DMS153 treated with DMSO at 0.1 percent for 48 hours (cell line): ENCODE results near the gene KIF24.
"Not testable (repeated sequence)": the region's sequence is repeated elsewhere in the genome, so short reads cannot be mapped to it uniquely, and the experiment has no call there.

Experiments used
- DNase-seq: peaks from one replicate; lab custom pipeline; 2025; ENCODE audit not compliant: unreplicated experiment; lab: John Stamatoyannopoulos, UW

KIF24 gene

DNA sequence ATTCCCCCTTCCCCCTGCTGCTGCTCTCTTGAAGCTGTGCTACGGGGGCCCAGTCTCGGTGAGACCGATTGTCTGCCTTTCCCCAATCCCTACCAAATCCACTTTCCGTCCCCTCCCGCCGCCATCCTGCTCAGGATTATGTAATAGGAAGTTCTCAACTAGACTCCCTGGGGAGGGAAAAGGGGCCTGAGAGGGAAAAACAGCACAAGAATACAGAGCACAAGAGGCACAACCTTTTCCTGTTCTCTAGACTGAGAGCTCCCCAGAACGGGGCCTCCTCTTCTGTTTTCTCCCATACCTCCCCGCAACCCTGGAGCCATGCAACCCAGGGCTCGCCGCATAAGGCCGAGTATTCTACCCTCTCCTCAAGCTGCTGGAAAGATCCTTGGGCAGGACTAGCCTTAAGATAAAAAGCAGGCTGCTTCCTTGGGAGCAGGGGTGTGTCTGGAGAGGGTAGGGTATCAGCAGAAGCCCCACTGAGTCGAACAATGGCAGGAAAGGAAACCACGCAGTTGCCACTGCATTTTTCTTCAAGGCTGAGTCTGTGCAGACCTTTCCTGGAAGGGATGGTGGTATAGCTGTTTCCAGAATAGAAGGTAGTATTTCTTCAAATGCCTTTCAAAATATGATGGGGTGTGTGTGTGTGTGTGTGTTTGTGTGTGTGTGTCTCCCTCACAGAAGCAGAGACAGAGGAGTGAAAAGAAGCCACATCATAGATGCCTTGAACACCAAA, 34.7 kb upstream of the KIF24 start:
- DNase-seq = no peak

DNA sequence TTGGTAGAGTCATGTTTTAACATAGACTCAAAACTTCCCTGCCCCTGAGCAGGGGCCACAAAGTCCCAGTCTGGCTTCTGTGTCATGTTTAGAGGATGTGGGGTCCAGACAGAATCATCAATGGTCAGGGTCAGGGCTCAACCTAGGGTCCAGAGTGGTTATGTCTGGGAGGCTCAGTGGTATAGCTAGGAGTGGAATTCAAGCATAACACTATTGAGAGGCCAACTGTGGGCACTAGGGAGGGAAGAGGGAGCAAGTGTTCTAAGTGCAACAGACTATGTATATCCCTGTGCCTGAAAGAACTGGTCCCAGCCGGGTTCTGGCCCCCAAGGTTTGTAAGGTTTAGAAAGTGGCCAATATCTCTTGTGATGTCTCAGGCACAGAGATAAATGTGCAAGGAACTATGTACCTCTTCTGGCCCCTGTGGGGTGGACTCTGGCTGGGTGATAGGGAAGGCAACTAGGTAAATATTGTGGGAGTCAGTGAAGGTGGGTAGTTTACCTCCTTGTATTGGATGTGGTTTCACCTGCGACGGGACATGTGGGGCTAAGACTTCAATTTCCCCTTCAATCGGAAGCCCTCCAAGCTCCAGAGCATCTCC, 33.6 kb upstream of the KIF24 start:
- DNase-seq = no peak

DNA sequence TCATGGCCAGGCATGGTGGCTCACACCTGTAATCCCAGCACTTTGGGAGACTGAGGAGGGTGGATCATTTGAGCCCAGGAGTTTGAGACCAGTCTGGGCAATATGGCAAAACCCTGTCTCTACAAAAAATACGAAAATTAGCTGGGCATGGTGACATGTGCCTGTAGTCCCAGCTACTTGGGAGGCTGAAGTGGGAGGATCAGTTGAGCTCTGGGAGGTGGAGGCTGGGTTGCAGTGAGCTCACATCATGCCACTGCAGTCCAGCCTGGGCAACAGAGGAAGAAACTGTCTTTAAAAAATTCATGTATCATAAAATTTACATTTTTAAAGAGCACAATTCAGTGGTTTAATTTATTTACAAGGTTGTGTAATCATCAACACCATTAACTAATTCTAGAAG, 23.9 kb upstream of the KIF24 start:
- not testable (repeated sequence) for DNase-seq

DNA sequence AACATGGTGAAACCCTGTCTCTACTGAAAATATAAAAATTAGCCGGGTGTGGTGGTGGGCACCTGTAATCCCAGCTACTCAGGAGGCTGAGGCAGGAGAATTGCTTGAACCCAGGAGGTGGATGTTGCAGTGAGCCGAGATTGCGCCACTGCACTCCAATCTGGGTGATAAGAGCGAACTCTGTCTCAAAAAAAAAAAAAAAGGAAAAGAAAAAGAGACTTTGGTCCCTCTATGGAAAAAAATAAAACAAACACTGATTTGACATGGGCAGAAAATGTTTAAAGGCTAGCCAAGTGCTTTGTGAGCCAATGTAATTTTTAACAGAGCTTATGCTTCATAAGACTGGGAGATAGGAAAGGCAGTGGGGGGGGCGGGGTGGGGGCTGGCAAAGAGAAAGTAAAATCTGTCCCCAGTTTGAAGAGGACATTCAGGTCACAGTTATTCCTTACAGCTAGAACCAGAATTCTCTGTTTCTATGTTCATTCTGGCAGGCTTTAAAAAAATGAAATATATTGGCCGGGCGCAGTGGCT, 23.1 kb upstream of the KIF24 start:
- DNase-seq = not testable (repeated sequence)

DNA sequence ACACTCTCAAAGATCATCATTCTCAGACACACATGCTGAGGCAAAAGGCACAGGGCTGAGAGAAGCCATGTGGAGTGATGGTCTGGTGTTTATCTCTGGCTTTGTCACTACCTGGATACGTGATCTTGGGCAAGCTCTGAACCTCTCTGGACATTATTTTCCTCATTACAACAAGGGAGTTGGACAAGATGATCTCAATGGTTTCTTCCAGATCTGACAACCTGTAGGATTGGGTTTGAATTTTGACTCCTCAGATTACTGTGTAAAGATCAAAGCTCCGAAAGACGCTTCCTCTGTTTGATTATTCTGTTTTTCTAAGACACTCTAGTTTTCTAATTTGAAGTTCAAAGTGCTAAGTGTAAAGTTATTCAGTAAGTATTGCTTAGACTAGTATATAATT, 20.3 kb upstream of the KIF24 start:
- no peak for DNase-seq

DNA sequence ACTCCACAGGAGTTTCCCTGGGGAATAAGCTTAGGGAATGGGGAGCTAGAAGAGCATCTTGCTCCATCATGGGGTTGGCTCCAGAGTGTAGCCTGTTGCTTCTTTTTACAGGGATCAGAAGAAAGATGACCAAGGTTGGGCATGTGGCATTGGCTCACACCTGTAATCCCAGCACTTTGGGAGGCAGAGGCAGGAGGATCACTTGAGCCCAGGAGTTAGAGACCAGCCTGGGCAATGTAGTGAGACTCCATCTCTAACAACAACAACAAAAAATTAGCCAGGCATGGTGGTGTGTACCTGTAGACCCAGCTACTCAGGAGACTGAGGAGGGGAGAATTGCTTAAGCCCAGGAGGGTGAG, 18.7 kb upstream of the KIF24 start:
- no peak for DNase-seq

DNA sequence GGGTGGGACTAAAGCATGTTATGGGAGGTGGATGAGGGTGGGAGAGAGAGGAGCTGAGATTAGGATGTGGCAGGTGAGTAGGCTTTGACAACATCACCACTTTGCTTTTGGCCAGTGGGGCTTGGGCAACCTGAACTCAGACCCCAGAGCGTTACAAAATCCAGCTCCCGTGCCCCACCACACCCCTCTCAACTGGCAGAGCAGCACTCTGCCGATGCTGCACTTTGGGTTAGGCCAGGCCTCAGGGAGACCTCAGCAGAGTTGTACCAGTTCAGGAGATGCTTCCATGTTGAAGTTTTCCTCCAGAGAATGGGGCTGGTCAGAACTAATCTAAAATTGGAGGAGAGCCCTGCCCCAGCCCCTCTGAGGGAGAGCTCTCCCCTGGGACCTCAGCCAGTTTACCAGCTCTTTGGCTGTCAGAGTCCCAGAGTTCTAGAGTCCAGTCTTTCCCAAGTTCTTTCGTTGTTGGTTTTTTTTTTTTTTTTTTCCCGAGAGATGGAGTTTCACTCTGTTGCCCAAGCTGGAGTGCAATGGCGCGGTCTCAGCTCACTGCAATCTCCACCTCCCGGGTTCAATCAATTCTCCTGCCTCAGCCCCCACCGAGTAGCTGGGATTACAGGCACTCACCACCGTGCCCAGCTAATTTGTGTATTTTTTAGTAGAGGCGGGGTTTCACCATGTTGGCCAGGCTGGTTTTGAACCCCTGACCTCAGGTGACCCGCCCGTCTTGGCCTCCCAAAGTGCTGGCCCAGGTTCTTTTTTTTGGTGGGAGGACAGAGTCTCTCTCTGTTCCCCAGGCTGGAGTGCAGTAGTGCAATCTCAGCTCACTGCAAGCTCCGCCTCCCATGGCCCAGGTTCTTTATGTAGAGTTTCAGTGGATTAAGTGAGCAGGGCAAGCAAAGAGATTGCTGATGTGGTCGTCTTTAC, 18.1 kb upstream of the KIF24 start:
- DNase-seq = no peak

DNA sequence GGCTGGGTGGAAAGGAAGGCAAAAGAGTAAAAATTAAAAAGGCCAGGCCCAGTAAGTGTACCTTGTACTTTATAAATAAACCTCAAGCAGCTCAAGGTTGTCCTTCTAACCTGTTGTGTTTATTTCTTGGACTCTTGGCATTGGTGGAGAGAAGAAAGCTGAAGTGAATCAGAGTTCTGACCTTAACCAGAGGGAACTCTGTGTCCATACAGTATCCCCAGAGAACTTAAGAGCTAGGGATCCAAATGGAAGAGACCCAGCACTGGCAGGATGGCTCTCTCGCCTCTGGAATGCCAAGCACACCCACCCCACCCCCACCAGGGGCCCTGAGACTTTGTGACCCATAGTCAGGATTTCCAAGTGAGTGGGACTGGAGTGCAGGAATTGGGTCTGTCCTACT, 14.5 kb upstream of the KIF24 start:
- no peak for DNase-seq

DNA sequence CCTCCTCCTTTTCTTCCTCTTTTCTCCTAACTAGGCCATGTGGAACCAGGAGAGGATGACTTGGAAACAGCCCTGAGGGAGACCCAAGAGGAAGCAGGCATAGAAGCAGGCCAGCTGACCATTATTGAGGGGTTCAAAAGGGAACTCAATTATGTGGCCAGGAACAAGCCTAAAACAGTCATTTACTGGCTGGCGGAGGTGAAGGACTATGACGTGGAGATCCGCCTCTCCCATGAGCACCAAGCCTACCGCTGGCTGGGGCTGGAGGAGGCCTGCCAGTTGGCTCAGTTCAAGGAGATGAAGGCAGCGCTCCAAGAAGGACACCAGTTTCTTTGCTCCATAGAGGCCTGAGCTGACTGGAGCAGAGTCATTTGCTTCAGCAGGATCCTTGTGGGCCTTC, 14.0 kb upstream of the KIF24 start:
- no peak for DNase-seq

DNA sequence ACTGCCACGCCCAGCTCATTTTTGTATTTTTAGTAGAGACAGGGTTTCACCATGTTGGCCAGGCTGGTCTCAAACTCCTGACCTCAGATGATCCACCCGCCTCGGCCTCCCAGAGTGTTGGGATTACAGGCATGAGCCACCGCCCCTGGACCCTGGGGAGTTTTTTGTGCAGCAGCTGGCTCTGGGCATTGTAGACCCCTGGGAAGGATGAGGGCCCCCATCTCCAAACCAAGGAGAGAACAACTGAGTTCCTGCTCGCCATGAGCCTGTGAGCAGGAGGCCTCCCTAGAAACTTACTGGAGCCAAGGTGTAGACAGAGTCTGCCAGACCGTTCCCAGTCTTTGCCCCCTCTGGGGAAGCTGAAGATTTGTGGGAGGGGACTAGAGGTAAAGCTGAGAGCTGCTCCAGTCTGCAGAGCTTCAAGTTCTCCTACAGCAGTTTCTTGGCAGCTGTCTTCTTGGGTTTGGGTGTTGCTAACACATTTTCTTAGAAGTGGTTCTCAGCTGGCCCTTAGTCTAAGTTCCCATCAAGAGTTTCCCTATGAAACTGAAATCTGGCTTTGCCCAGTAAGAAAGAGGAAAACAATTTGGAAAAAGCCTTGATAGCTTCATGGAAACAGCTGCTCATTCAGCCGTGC, 12.7 kb upstream of the KIF24 start:
- no peak for DNase-seq

DNA sequence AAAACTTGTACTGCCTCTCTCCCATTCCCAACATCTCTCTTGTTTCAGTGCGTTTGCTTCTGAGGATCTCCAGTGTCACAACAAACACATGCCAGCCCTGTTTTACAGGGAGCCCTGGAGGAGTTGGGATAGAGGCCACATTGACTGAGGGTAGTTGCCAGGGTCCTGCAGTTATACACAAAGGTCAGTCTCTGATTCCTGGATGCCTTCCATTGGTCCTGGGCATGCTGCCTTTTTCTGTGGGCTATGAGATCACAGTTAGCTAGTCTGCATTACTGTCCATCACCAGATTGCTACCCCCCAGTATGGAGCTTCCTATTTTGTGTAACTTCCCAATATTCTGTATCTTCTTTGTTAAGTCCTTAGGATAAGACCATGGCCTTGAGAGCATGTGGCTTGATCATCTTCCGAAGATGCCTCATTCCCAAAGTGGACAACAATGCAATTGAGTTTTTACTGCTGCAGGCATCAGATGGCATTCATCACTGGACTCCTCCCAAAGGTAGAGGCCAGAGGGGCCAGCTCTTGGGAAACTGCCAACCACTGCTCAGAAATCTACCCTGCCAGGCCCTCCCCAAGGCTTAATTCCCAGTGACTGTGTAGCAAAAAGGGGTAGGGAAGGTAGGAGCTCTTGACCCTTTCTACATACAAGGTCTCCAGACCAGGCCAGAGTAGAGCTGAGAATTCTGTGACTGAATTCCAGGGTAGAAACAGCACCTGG, 9.8 kb upstream of the KIF24 start:
- no peak for DNase-seq

DNA sequence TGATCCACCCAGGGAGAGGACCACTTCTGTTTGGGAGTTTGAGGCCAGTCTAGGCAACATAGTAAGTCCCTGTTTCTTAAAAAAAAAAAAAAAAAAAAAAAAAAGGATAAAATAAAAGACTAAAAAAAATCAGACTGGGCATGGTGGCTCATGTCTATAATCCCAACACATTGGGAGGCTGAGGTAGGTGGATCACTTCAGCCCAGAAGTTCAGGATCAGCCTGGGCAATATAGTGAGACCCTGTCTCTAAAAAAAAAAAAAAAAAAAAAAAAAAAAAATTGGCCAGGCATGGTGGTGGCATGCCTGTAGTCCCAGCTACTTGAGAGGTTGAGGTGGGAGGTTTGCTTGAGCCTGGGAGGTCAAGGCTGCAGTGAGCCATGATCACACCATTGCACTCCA, 9.0 kb upstream of the KIF24 start:
- DNase-seq = not testable (repeated sequence)

DNA sequence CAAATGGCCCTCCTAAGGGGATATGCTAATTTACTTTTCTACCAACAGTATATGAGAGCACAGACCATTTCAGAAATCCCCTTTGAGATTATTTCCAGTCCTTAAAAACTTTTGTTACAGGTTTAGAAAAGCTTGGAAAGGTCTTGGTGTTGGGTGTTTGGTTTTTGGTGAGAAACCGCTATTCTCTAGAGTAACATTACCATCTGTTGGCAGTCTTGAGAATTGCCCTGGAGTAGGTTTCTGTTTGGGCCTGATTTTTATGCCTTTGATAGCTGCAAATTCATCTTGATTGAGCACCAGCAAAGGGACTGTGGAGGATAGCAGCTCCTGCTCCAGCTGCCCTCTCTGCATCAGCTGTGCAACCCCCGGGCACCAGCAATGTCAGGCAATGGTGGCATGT, 8.3 kb upstream of the KIF24 start:
- no peak for DNase-seq

DNA sequence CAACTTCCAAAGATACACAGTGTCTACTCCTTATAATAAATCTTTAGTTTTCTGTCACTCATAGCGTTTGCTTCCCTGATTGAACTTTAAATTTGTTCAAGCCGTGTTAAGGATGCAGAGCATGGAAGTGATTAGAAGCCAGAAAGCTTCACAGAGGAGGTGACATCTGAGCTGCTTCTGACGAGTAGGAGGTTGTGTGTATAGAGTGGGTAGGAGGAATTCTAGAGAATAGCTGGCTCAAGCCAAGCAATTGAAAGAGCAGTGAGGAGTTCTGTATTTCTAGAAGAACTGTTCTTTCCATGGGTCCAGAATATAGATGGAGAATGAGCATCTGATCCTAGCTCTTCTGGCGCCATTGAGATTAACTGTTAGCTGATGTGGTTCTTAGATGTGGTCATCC, 6.3 kb upstream of the KIF24 start:
- DNase-seq = no peak

DNA sequence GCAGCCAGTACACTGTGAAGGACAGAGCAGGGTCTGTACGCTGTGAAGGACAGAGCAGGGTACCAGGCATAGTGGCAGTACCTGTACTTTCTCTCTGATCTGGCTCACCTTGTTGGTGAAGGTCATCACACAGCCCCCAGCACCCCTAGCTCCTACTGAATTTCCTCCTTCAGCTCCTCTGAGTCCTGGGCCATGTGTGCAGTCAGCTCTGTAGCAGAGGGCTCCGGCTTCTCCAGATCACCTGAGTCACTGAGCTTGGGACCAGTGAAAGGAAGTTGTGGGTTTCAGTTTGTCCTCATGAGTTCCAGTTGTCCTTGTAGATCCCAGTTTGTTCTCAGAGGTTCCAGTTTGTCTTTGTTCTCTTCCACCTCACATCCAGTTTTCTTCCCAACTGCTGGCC, 5.8 kb upstream of the KIF24 start:
- no peak for DNase-seq

DNA sequence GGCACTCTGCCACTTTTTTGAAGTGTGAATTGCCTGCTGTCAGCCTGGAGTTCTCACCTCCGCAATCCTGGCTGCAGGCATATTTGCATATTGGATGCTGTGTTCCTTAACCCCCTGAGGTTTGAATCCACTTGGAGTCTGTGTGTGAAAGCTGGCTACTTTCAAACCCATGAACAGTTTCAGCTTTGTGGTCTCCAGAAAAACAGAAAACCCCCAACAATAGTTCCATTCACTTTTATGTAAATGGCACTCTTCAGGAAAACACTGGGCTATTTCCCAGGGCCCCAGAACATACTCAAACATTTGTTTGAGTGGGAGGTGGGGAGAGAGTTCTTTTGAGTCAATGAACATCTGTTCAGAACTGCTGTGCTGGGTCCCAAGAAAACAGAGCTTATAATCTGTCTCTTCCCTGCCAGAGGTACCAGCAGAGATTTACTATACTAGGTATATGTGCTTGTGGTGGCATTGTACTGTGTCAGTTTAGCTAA, 5.3 kb upstream of the KIF24 start:
- DNase-seq = no peak

DNA sequence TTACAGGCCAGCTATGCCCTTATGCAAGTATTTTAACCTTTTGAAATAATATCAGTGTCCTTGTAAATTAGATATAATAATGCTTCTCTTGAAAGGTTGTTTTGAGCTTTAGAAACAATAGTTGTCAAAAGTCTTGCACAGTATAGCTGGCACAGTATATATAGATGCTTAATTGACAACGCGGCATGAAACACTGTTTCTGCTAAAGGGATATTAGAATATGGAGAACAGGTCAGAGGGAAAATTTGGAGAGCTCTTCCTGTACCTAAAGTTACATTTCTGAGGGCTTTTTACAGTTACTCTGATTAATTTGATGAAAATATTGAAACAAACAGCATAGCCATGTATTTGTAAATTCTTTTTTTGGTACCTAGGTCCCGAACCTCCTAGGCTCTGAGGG, 4.8 kb upstream of the KIF24 start:
- DNase-seq = no peak

DNA sequence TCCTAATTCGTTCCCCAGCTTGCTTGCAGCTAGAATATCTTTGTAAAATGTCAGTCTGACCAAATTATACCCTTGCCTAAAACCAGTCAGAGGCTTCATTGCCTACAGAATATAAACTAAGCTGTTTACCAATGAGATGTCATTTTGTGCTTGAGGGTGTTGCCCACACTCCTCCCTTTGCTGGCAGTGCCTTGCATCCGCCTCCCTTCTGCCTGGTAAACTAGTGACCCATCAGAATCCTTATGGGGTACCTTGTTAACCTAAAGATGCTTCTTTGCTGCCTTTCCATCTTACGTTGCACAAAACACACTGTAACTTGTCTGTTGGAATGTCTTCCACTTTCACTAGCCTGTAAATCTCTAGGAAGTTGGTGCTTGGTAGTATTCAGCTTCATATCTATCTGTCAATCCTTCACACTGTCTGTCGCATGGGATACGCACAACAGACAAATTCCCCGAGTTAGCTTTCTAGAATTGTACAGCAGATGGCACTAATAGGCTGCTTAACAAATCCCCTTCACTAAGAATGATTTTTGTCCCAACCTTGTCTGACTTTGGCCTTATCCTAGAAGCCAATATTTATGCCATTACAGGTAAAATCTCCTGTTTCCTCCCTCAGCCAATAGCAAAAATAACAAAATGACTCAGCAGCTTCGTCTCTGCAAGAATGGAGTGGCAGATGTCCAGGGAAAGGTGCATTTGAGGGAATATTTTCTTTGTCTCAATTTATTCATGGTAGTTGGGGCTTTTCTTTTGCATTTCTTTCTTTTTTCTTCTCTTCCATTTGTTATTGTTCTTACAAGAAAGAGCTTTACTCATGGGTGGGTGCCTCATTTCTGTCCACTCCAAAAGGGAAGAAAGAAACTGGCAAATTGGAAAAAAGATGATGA, 3.3 kb upstream of the KIF24 start:
- DNase-seq = peak; percentile 5

DNA sequence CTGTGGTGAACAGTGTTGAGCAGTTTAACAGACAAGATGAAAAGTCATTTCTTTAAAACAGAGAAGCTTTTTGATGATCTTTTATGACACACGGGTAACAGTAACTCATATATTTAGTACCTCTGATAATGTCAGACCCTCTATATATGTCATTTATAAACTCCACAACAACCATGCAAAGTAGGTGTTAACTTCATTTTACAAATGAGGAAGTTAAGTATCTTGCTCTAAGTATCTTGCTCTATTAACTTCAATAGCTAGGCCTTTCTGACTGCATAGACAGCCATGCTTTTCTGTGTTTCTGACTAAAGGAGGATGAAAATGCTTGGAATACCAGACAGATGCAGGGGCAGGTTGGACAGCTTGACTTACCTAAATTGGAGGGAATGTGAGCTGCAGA, 2.1 kb upstream of the KIF24 start:
- DNase-seq = no peak
